HepG2 (cell line): ENCODE results near the gene PDCD2L. TPM values are rescaled to one million over a fixed set of nuclear protein-coding genes. Genes with fewer than 3 reads are reported as not detected.

Source experiments
- ATAC-seq: fragments of 200-7000 bp; cut with Tn5 transposase; 3 replicates; pipeline ENCODE4 v1.9.1; 2020; ENCODE audit warnings: mild to moderate bottlenecking, moderate library complexity
- BruUV-seq: library from RNA; stranded (reverse); fragments of 400-500 nt; replicated peaks from 2 replicates; lab custom pipeline; 2021; lab: Mats Ljungman, UMichigan
- CTCF ChIA-PET: fragments of 300-600 bp; formaldehyde crosslinking; extraction: SDS; loops from one replicate; lab custom pipeline; 2021; ENCODE audit warnings: low total read pairs, inconsistent platforms, low intra/inter-chr PET ratio; lab: Yijun Ruan, JAX
- POLR2A ChIA-PET: fragments of 350-600 bp; sonication (Branson Sonifier 250); formaldehyde crosslinking; loops from one replicate; lab custom pipeline; 2020; ENCODE audit warnings: antibody characterized with exemption, inconsistent platforms; lab: Yijun Ruan, JAX
- DNase-seq: peaks from one replicate; pipeline ENCODE4 v3.0.0-alpha.2; 2015; ENCODE audit warnings: low spot score
- FAIRE-seq: peaks from 3 replicates; lab custom pipeline; 2011; peaks lifted over from hg19 to GRCh38; lab: Jason Lieb, UNC
- H2AFZ ChIP-seq: one replicate; pipeline ENCODE4 v1.6.1; 2011; ENCODE audit warnings: low read length, inconsistent platforms
- H3K27ac ChIP-seq: fragments of 300-600 bp; 3 replicates; pipeline ENCODE4 v1.8.0; 2011; ENCODE audit warnings: mixed run types, mild to moderate bottlenecking, mixed read lengths, low read length, inconsistent platforms; ENCODE audit not compliant: insufficient read depth; ENCODE audit errors: extremely low read length
- H3K27me3 ChIP-seq, 2 experiments: fragments of 200-600 bp in 1 of 2; 2 replicates in 1 of 2; 3 replicates in 1 of 2; pipeline versions ENCODE4 v1.6.0 to v1.8.0; 2011; ENCODE audit warnings: low read length in 2 of 2, mild to moderate bottlenecking in 2 of 2, moderate library complexity in 2 of 2, inconsistent platforms in 1 of 2; ENCODE audit not compliant: insufficient read depth in 2 of 2, control insufficient read depth in 1 of 2
- H3K36me3 ChIP-seq, 2 experiments: fragments of 200-600 bp in 1 of 2; replicated peaks in 1 of 2; 2 replicates in 1 of 2; 3 replicates in 1 of 2; pipeline versions ENCODE4 v1.5.1 to v1.8.0; 2011; ENCODE audit warnings: low read length in 2 of 2, inconsistent platforms in 1 of 2; ENCODE audit not compliant: insufficient read depth in 2 of 2, control insufficient read depth in 1 of 2
- H3K4me1 ChIP-seq: 2 replicates; pipeline ENCODE4 v1.5.1; 2012; ENCODE audit warnings: low read length, inconsistent platforms; ENCODE audit not compliant: insufficient read depth
- H3K4me2 ChIP-seq: 2 replicates; pipeline ENCODE4 v1.6.0; 2011; ENCODE audit warnings: low read depth, low read length, inconsistent platforms
- H3K4me3 ChIP-seq, 3 experiments: fragments of 200-600 bp in 1 of 3; sonication (generic), shearing (Covaris generic) in 1 of 3; replicated peaks in 1 of 3; 2 replicates each; pipeline ENCODE4 v1.5.1; 2011 to 2016; ENCODE audit warnings: low read length in 3 of 3, inconsistent platforms in 2 of 3, low read depth in 2 of 3, mild to moderate bottlenecking in 2 of 3, control low read depth in 1 of 3, mixed read lengths in 1 of 3; ENCODE audit not compliant: insufficient read depth in 1 of 3
- H3K79me2 ChIP-seq: one replicate; pipeline ENCODE4 v1.6.1; 2011; ENCODE audit warnings: low read length, inconsistent platforms; ENCODE audit not compliant: insufficient read depth
- H3K9ac ChIP-seq: 2 replicates; pipeline ENCODE4 v1.6.0; 2011; ENCODE audit warnings: mild to moderate bottlenecking, low read depth, low read length, inconsistent platforms; ENCODE audit not compliant: insufficient read depth
- H3K9me3 ChIP-seq: 2 replicates; pipeline ENCODE4 v1.5.1; 2012; ENCODE audit warnings: mild to moderate bottlenecking, low read length
- H4K20me1 ChIP-seq: 2 replicates; pipeline ENCODE4 v1.6.0; 2011; ENCODE audit warnings: inconsistent platforms, mild to moderate bottlenecking, low read length, moderate library complexity; ENCODE audit not compliant: insufficient read depth
- BHLHE40 ChIP-seq: IDR thresholded peaks from 2 replicates; pipeline ENCODE4 v1.6.1; 2011; ENCODE audit warnings: low read length, improper control_type of control experiment
- CBX2 ChIP-seq, 2 experiments: fragments of 200-600 bp in 1 of 2; sonication (generic); formaldehyde crosslinking in 1 of 2; IDR thresholded peaks; 2 replicates each; pipeline versions ENCODE4 v1.7.0 to v1.8.1; 2018 to 2022; ENCODE audit warnings: low read depth in 2 of 2, low read length in 1 of 2, mild to moderate bottlenecking in 1 of 2, missing genetic modification reagents in 1 of 2
- HNRNPUL1 ChIP-seq: fragments of 200-400 bp; formaldehyde crosslinking; IDR thresholded peaks from 2 replicates; pipeline ENCODE4 v1.6.1; 2017; ENCODE audit warnings: low read depth, mild to moderate bottlenecking, low read length, moderate library complexity
- MIER2 ChIP-seq: IDR thresholded peaks from 2 replicates; pipeline ENCODE4 v1.6.1; 2016; ENCODE audit warnings: missing biosample characterization, missing genetic modification reagents
- MTF1 ChIP-seq: sonication (generic); formaldehyde crosslinking; IDR thresholded peaks from 2 replicates; pipeline ENCODE4 v1.5.0; 2020; ENCODE audit warnings: missing genetic modification reagents
- PAX8 ChIP-seq: sonication (generic); formaldehyde crosslinking; IDR thresholded peaks from 2 replicates; pipeline ENCODE4 v1.8.0; 2022; ENCODE audit warnings: mild to moderate bottlenecking, missing genetic modification reagents, borderline replicate concordance
- RELA ChIP-seq: sonication (generic); formaldehyde crosslinking; IDR thresholded peaks from 2 replicates; pipeline ENCODE4 v1.4.0; 2020; ENCODE audit warnings: missing genetic modification reagents
- SMARCE1 ChIP-seq: fragments of 450-650 bp; IDR thresholded peaks from 2 replicates; pipeline ENCODE4 v1.6.1; 2017; ENCODE audit warnings: borderline replicate concordance
- TARDBP ChIP-seq: sonication (generic); formaldehyde crosslinking; IDR thresholded peaks from 2 replicates; pipeline ENCODE4 v1.8.0; 2022; ENCODE audit warnings: mild to moderate bottlenecking, missing genetic modification reagents
- ZNF160 ChIP-seq: sonication (generic); formaldehyde crosslinking; IDR thresholded peaks from 2 replicates; pipeline ENCODE4 v1.8.0; 2022; ENCODE audit warnings: mild to moderate bottlenecking, inconsistent platforms, missing genetic modification reagents
- ZNF484 ChIP-seq: sonication (generic); formaldehyde crosslinking; IDR thresholded peaks from 2 replicates; pipeline ENCODE4 v1.5.1; 2020; ENCODE audit warnings: mild to moderate bottlenecking, low read depth, missing genetic modification reagents, borderline replicate concordance
- ZNF547 ChIP-seq: sonication (generic); formaldehyde crosslinking; IDR thresholded peaks from 2 replicates; pipeline ENCODE4 v1.5.1; 2020; ENCODE audit warnings: mild to moderate bottlenecking, missing genetic modification reagents
- ZNF672 ChIP-seq: sonication (generic); formaldehyde crosslinking; IDR thresholded peaks from 2 replicates; pipeline ENCODE4 v1.8.1; 2022; ENCODE audit warnings: missing genetic modification reagents
- ZNF713 ChIP-seq: sonication (generic); formaldehyde crosslinking; IDR thresholded peaks from 2 replicates; pipeline ENCODE4 v1.4.0; 2020; ENCODE audit warnings: mild to moderate bottlenecking, missing genetic modification reagents
- ZNF839 ChIP-seq: sonication (generic); formaldehyde crosslinking; IDR thresholded peaks from 2 replicates; pipeline ENCODE4 v1.4.0; 2020; ENCODE audit warnings: missing genetic modification reagents, mild to moderate bottlenecking, borderline replicate concordance
- WGBS: methylation state at CpG from one replicate; pipeline ENCODE4 v1.1.6; 2017; ENCODE audit warnings: low lambda C conversion rate; 5-methylcytosine and 5-hydroxymethylcytosine counted together
- in situ Hi-C: cut with HindIII; loops from 2 replicates; pipeline ENCODE4 v1.10.0; 2017; ENCODE audit warnings: low pct_unique_long_range_greater_than_20kb; ENCODE audit not compliant: extremely low pct_ligation_motif_present
- intact Hi-C: fragments of 100-400 bp; cut with micrococcal nuclease; formaldehyde crosslinking; loops from one replicate; pipeline ENCODE4 v1.10.0; 2022; ENCODE audit not compliant: unreplicated experiment
- polyA plus RNA-seq, 8 experiments: library from polyadenylated mRNA; depleted of rRNA in 3 of 8; stranded (reverse) in 7 of 8; unstranded in 1 of 8; fragments of >200 nt; fragmentation: Illumina TruSeq in 4 of 8; extraction: Trizol in 4 of 8; gene quantifications; 2 replicates each; pipeline versions ENCODE4 v1.2.1 to v1.2.3, GENCODE V29; 2011 to 2016; ENCODE audit warnings: low read depth in 4 of 8, missing spikeins in 1 of 8, mixed read lengths in 1 of 8; ENCODE audit not compliant: insufficient read depth in 1 of 8
- total RNA-seq, 5 experiments: library from RNA; depleted of rRNA; stranded (reverse); fragments of >200 nt; fragmentation: Illumina TruSeq; extraction: Trizol; gene quantifications; 2 replicates each; pipeline ENCODE4 v1.2.3, GENCODE V29; 2016; ENCODE audit warnings: low read depth in 1 of 5
- TF ChIP-seq, protein P1 (sequence below): sonication (generic); formaldehyde crosslinking; IDR thresholded peaks from 2 replicates; pipeline ENCODE4 v1.5.1; 2020; ENCODE audit warnings: missing genetic modification reagents, mild to moderate bottlenecking, borderline replicate concordance
- TF ChIP-seq, protein P2 (sequence below): sonication (generic); formaldehyde crosslinking; IDR thresholded peaks from 2 replicates; pipeline ENCODE4 v1.4.0; 2020; ENCODE audit warnings: missing genetic modification reagents
- TF ChIP-seq, protein P3 (sequence below): sonication (generic); formaldehyde crosslinking; IDR thresholded peaks from 2 replicates; pipeline ENCODE4 v1.4.0; 2020; ENCODE audit warnings: missing genetic modification reagents, borderline replicate concordance

The PDCD2L gene
- total and polyA plus RNA-seq, 2 of the 13 experiments (the other 11 are each of a cell fraction or from before 2014, with no cell fraction given), result 29.3 to 35.2 TPM

DNA sequence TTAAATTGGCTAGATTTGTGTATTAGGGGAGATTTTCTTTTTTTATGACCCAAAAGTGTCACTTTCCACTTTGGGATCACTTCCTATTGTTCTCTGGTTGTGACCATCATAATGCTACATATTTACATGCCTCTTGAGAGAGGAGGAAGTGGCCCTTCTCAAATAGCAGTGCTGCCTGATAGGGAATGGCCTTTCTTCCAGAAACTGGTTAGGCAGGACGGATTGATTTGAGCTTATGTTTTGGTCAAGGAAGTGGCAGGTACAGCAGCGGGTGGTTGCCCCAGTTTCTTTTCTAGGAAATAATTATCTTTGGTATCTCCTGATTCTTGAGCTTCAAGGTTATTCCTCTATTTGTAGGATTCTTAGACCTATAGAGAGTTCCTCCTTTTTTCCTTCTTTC is 55.4 kb downstream of the PDCD2L start:
- ATAC-seq (no peak), FAIRE-seq (no peak), DNase-seq (no peak)
- Histone ChIP-seq H3K4me3 (no peak overlapping the region), H3K9me3 (no peaks in the 10 kb centered on the region), H2AFZ (no peak overlapping the region), H3K9ac (no peak overlapping the region), H3K36me3 (peaks cover 25 to 74% of the 10 kb centered on the region in 2 experiments), H3K4me1 (no peaks in the 10 kb centered on the region), H3K4me2 (no peak overlapping the region), H3K27me3 (no peaks in the 10 kb centered on the region), H3K79me2 (peaks cover 10% of the 10 kb centered on the region), H4K20me1 (no peaks in the 10 kb centered on the region), H3K27ac (no peak overlapping the region)
- CTCF ChIA-PET, result no interaction called here
- POLR2A ChIA-PET, result no interaction called here
- in situ Hi-C loops (no loop called here), intact Hi-C loops (no loop called here)
- BruUV-seq, result no TSS peak
- WGBS, result 97% methylated on average over 2 of the region's 2 CpGs
- TF ChIP-seq, protein P1, sequence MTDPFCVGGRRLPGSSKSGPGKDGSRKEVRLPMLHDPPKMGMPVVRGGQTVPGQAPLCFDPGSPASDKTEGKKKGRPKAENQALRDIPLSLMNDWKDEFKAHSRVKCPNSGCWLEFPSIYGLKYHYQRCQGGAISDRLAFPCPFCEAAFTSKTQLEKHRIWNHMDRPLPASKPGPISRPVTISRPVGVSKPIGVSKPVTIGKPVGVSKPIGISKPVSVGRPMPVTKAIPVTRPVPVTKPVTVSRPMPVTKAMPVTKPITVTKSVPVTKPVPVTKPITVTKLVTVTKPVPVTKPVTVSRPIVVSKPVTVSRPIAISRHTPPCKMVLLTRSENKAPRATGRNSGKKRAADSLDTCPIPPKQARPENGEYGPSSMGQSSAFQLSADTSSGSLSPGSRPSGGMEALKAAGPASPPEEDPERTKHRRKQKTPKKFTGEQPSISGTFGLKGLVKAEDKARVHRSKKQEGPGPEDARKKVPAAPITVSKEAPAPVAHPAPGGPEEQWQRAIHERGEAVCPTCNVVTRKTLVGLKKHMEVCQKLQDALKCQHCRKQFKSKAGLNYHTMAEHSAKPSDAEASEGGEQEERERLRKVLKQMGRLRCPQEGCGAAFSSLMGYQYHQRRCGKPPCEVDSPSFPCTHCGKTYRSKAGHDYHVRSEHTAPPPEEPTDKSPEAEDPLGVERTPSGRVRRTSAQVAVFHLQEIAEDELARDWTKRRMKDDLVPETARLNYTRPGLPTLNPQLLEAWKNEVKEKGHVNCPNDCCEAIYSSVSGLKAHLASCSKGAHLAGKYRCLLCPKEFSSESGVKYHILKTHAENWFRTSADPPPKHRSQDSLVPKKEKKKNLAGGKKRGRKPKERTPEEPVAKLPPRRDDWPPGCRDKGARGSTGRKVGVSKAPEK (CRISPR knock-in tag), result no peak
- TF ChIP-seq TARDBP (CRISPR knock-in tag) (no peak), MIER2 (CRISPR knock-in tag) (no peak), ZNF547 (no peak), ZNF484 (CRISPR knock-in tag) (no peak), HNRNPUL1 (no peak), RELA (CRISPR knock-in tag) (no peak), SMARCE1 (no peak), ZNF160 (no peak), BHLHE40 (no peak), CBX2 (IDR thresholded peaks at IDR 0.05; ENCODE audit: low read depth, low read length) (no peak), CBX2 (CRISPR knock-in tag; IDR thresholded peaks at IDR 0.05; ENCODE audit: low read depth) (no peak), ZNF672 (CRISPR knock-in tag) (no peak), PAX8 (CRISPR knock-in tag) (no peak), MTF1 (CRISPR knock-in tag) (no peak), ZNF839 (no peak), ZNF713 (CRISPR knock-in tag) (no peak)
- TF ChIP-seq, protein P2, sequence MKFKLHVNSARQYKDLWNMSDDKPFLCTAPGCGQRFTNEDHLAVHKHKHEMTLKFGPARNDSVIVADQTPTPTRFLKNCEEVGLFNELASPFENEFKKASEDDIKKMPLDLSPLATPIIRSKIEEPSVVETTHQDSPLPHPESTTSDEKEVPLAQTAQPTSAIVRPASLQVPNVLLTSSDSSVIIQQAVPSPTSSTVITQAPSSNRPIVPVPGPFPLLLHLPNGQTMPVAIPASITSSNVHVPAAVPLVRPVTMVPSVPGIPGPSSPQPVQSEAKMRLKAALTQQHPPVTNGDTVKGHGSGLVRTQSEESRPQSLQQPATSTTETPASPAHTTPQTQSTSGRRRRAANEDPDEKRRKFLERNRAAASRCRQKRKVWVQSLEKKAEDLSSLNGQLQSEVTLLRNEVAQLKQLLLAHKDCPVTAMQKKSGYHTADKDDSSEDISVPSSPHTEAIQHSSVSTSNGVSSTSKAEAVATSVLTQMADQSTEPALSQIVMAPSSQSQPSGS (CRISPR knock-in tag), result no peak
- TF ChIP-seq, protein P3, sequence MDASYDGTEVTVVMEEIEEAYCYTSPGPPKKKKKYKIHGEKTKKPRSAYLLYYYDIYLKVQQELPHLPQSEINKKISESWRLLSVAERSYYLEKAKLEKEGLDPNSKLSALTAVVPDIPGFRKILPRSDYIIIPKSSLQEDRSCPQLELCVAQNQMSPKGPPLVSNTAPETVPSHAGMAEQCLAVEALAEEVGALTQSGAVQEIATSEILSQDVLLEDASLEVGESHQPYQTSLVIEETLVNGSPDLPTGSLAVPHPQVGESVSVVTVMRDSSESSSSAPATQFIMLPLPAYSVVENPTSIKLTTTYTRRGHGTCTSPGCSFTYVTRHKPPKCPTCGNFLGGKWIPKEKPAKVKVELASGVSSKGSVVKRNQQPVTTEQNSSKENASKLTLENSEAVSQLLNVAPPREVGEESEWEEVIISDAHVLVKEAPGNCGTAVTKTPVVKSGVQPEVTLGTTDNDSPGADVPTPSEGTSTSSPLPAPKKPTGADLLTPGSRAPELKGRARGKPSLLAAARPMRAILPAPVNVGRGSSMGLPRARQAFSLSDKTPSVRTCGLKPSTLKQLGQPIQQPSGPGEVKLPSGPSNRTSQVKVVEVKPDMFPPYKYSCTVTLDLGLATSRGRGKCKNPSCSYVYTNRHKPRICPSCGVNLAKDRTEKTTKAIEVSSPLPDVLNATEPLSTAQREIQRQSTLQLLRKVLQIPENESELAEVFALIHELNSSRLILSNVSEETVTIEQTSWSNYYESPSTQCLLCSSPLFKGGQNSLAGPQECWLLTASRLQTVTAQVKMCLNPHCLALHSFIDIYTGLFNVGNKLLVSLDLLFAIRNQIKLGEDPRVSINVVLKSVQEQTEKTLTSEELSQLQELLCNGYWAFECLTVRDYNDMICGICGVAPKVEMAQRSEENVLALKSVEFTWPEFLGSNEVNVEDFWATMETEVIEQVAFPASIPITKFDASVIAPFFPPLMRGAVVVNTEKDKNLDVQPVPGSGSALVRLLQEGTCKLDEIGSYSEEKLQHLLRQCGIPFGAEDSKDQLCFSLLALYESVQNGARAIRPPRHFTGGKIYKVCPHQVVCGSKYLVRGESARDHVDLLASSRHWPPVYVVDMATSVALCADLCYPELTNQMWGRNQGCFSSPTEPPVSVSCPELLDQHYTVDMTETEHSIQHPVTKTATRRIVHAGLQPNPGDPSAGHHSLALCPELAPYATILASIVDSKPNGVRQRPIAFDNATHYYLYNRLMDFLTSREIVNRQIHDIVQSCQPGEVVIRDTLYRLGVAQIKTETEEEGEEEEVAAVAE, result no peak
